IPS-18c (cell line): ENCODE results near the gene RRP9.
"Not testable (repeated sequence)": the region's sequence is repeated elsewhere in the genome, so short reads cannot be mapped to it uniquely, and the experiment has no call there.

Source experiments
- H3K4me3 ChIP-seq: 2 replicates; pipeline ENCODE4 v1.7.0; 2013; ENCODE audit warnings: low read depth, mild to moderate bottlenecking, low read length, moderate library complexity; ENCODE audit not compliant: insufficient read depth
- H3K9me3 ChIP-seq: one replicate; pipeline ENCODE4 v1.6.1; 2013; ENCODE audit warnings: mild to moderate bottlenecking, low read length, moderate library complexity; ENCODE audit not compliant: control insufficient read depth, insufficient read depth

The RRP9 gene

DNA sequence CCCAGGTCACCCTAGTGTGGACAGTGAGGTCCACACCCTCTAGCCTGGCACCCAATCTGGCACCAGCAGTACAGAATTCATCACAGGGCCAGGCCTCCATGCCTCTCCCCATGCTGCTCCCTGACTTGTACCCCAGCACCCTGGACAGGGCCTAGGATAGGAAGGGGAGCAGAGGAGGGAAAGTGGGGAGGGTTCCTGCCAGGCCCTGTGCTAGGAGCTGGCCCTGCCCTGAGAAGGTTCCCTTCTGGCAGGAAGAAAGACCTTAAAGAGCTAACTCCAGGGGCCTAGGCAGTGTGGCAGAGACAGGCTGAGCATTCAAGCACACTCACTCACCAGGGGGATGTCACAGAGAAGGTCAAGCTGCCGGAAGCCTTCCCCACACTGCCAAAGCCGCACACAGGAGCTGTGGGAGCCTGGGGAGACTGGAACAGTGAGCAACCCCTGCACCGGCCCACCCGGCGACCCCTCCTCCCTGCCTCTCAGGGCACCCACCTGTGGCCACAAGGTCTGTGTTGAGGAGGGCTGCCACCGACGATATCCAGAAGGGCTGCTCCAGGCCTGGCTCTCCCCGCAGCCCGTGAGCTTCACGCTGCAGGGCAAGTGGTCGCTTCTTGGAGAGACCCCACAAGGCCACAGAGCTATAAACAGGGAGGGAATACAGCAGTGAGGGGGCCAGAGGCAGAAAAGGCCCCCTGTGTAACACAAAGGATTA, 7.4 kb downstream of the RRP9 start:
- no peak overlapping the region for H3K4me3 ChIP-seq

DNA sequence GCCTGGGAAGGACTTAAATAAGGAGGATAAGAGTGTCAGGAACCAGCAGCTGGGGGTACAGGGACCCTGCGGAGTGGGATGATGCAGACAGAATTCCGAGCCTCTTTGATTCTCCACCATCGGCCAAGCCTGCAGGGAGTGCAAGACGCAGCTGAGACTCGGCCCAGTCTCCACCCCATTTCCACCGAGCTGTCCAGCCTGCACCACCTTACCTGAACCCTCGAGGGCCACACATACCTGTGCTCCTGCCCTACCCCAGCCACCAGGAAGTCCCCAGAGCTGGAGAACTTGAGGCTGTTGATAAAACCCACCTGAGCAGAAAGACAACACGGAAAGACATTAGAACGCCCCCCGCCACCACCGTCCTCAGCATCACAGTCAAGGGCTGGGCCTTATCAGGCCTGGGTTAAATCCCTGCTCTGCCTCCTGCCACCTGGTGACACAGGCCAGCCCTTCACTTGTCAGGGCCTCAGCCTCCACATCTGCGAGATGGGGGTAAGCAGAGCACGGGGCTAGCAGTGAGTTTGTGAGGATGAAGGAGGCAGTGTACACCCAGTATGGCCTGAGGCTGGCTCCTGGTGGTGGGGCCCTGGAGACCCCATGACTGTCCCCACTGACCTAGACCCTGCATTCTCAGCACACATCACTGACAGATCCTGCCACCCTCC, 8.1 kb downstream of the RRP9 start:
- no peak overlapping the region for H3K4me3 ChIP-seq
- H3K9me3 ChIP-seq: no peaks in the 10 kb centered on the region

More for the DNA sequence above, 7.4 kb downstream of the RRP9 start:
- no peaks in the 10 kb centered on the region for H3K9me3 ChIP-seq

DNA sequence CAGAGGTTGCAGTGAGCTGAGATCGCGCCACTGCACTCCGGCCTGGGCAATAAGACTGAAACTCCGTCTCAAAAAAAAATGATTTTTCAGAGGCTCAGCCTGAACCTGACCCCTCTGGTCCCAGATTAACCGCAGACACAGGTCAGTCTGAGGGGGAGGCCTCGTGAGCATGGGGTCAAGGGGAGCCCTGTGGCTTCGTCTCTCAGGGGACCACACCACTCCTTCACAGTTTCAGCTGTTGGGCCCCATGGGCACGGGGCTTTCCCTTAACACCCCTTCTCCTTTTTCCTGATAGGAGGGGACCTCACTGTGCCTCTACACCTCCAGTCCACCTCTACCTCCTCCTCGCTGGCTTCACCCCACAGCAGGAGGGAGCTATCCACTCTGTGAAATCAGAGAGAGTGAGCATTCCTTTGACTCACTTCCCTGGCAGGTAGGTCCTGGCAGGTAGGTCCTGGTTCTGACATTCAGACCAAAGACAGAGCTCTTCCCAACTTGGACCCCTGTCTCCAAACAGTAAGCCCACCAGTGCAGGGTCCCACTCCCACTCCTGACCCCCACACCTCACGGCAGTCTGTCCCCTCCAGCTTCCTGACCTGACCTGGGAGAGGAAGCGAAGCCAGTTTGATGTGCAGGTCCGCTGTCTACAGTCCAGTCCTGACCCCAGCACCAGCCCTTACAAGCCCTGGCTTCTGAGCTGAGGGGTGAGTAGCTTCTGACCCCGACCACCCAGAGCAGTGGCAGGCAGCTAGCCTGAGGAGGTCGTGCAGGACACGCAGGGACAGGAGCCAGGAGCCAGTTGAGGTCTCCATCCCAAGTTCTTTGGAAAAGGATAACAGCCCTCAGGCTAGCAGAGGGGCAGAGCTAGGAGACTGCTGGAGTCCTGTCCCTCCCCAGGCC, 9.0 kb downstream of the RRP9 start:
- no peak overlapping the region for H3K4me3 ChIP-seq
- no peaks in the 10 kb centered on the region for H3K9me3 ChIP-seq

DNA sequence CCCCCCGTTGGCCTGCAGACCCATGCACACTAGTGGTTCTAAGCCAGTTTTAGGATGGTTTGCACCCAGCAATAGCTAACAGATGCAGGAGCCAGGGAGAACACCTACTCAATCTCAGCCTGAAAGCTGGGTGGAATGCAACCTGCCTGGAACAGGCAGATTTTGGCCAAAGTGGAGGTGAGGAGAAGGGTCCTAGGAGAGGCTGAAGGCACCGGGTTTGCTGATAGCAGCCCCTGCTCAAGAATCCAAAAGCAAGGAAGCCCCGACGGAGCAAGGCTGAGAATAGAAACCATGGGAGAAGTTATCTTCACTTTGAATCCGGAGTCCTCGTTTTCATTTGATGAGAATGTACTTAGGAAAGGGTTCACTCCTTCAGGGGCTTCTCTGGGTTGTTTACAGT, 9.9 kb downstream of the RRP9 start:
- no peak overlapping the region for H3K4me3 ChIP-seq
- no peaks in the 10 kb centered on the region for H3K9me3 ChIP-seq

DNA sequence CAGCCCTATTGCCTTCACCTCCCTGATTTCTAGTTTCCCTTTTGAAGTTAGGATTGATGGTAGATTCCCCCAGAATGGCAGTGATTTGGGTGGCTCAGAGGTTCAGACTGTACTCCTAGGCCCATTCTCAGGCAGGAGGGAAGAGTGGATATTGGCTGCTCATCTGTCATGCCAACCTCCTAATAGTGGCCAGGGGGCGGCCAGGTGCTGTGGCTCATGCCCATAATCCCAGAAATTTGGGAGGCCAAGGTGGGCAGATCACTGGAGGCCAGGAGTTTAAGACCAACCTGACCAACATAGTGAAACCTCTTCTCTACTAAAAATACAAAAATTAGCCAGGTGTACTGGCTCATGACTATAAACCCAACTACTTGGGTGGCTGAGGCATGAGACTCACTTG, 11.3 kb downstream of the RRP9 start:
- no peak overlapping the region for H3K4me3 ChIP-seq
- no peaks in the 10 kb centered on the region for H3K9me3 ChIP-seq

DNA sequence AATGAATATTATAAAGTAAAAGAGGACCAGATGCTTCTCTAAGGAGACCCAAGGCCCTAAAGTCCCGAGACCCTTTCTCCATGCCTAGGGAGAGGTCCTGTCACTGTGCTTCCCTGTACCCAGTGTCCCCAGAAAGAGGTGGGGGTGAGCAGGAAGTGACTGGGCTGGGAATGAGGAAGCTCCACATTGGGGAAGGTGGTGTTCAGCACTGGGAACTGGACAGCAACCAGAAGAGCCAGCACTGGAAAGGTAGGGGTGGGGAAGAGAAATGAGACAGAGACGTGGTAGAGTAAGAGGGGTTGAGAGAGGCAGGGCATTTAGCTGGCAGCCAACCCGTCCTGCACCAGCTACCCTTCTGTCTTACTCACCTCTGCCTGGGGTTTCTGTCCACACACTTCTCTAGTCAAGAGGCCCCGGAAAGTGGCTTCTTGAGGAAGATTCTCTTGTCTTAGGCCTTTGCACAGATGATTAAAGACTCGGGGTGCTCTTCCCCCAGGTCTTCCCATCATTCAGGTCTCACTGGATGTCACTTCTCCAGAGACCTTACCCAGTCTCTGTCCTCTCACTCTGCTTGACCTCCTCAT, 12.2 kb downstream of the RRP9 start:
- H3K4me3 ChIP-seq: no peak overlapping the region

DNA sequence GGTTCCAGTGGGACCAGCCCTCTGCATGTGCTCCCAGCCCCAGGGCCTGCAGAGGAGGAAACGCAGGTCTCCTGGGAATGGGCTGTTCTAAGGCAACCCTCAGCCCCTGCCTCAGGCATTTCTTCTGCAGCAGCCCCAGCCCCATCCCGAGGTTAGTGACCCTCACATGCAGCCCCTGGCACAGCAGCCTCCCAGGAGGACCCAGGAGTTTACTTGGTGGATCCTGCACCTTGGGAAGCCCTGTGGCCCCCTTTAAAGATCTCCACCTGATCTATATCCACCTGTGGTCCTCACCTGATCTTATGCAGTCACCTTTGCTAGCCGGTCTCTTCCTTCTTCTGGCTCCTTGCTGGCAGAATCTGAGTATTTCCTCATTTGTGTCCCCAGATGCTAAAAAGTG, 12.7 kb downstream of the RRP9 start:
- H3K9me3 ChIP-seq, H3K4me3 ChIP-seq: not testable (repeated sequence)

More for the DNA sequence above, 12.2 kb downstream of the RRP9 start:
- H3K9me3 ChIP-seq: no peaks in the 10 kb centered on the region

DNA sequence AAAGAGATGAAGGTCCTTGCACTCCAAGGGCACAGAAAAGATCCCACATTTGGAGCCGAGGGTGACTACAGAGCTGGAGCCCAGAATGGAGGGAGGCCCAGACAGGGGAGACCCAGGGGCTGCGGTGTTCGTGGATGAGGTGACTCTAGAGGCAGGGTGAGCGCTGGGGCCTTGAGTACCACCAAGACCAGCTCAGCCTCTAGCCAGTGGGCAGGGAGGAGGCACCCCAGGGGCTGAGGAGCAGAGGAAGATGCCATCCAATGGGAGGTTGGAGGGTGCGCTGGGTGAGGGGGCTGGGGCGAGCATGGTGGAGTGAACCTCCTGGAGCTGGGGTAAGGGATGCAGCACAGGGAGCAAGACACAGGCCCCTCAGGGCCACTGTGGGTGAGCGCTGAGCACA, 13.3 kb downstream of the RRP9 start:
- Histone ChIP-seq H3K4me3 (no peak overlapping the region), H3K9me3 (no peaks in the 10 kb centered on the region)

DNA sequence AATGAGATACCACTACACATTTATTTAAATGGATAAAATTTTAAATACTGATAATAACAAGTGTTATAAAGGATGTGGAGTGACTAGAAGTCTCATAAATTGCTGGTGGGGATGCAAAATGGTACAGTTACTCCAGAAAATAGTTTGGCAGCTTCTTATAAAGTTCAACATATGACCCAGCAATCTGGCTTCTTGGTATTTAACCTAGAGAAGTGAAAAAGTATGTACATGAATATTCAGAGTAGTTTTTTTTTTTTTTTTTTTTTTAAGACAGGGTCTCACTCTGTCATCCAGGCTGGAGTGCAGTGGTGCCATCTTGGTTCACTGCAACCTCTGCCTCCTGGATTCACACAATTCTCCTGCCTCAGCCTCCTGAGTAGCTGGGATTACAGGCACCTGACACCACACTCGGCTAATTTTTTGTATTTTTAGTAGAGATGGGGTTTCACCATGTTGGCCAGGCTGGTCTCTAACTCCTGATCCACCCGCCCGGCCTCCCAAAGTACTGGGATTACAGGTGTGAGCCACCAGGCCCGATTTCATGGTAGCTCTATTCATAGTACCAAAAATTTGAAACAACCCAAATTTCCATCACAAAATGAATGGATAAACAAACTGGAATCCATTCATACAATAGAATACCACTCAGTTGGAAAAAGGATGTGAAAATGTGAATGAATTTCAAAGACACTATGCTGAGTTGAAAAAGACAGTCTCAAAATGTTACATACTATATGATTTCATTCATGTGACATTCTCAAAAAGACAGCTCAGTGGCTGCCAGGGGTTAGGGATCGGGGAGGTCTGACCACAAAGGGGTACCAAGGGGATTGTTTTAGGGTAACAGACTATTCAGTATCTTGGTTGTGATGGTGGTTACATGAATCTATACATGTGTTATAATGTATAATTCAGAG, 14.4 kb downstream of the RRP9 start:
- H3K4me3 ChIP-seq: no peak overlapping the region

DNA sequence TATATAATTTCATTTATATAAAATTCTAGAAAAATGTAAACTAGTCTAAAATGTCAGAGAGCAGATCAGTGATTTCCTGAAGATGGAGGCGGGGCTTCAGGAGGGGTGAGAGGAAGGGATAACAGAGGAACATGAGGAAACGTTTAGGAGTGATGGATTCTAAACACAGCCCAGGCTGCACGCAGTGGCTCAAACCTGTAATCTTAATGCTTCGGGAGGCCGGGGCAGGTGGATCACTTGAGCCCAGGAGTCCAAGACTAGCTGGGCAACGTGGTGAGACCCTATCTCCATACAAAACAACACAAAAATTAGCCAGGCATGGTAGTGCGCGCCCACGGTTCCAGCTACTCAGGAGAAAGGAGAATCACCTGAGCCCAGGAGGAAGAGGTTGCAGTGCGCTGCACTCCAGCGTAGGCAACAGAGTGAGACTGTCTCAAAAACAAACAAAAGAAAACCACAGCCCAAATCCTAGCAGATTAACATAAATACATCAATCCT, 20.6 kb downstream of the RRP9 start:
- H3K9me3 ChIP-seq: no peaks in the 10 kb centered on the region
- no peak overlapping the region for H3K4me3 ChIP-seq

More for the DNA sequence above, 14.4 kb downstream of the RRP9 start:
- H3K9me3 ChIP-seq: no peaks in the 10 kb centered on the region

DNA sequence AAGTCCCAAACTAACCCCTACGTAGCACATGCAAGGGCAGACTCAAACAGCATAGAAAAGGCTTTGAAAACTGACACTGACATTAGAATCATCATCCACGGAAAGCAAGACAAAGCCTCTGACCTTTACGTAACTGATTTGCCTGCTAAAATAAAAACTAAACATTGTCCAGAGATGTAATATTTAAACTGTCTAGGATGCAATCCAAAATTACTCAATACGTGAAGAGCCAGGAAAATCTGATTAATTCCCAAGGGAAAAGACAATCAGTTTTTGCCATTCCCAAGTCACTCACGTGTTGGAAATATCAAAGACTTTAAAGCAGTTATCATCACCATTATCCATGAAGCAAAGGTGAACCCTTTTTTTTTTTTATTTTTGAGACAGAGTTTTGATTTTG, 25.3 kb downstream of the RRP9 start:
- Histone ChIP-seq H3K4me3 (no peak overlapping the region), H3K9me3 (no peaks in the 10 kb centered on the region)

DNA sequence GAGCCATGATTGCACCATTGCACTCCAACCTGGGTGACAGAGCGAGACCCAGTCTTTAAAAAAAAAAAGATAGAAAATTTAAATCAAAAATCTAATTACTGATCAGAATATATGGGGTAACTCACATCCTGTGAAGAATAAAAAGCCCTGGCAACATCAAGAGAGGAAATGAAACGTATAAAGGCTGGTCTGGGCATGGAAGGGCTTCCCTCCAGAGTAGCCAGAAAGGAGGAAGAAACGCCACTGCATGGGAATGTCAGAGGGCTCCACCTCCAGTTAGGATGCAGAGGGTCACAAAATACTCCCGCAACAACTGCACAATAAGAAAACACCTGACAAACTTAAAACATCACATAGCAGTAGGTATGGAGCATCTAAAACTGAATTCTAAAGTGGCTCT, 33.7 kb downstream of the RRP9 start:
- no peak overlapping the region for H3K4me3 ChIP-seq
- H3K9me3 ChIP-seq: no peaks in the 10 kb centered on the region

DNA sequence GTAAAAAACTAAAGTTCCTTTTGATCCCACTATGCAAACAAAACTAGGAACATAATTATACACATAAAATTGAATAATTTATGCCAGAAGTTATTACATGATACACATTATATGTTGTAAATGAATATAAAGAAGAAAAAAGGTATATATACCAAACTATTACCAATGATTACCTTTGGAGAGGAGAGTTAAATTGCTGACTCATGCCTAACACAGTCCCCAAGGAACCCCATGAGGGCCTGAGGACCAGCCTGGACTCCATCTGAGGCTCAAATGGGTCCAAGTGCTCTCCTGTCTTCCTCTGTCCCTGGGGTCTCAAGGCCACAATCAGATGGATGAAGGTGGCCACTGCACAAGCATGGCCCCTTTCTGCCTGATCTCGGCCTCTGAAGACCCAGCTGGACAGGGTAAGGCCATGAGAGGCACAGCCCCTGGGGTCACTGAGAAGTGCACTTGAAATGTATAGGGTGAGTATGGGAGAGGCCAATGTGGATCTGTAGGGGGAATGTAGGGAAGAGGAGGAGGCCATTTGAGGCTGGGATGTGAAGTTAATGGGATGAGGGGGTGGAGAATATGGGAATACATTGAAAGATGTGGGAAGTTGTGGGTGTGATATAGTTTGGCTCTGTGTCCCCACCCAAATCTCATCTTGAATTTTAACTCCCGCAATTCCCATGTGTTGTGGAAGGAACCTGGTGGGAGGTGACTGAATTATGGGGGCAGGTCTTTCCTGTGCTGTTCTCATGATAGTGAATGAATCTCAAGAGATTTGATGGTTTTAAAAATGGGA, 37.5 kb downstream of the RRP9 start:
- Histone ChIP-seq H3K4me3 (no peak overlapping the region), H3K9me3 (no peaks in the 10 kb centered on the region)

DNA sequence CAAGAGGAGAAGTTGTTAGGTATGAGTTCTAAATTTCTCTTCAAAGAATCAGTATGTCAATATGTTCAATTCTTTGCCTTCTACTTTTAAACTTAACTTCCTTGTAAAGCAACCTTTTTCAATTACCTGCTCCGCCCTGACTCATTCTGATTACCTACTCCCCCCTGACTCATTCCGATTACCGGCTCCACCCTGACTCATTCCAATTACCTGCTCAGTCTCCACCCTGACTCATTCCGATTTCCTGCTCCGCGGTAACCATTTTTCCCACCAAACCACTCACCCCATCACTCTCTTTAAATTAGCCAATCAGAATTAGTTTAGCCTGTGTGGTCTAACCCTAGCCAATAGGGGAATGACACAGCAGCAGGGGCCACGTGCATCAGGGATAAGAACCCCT, 39.3 kb downstream of the RRP9 start:
- H3K4me3 ChIP-seq, H3K9me3 ChIP-seq: not testable (repeated sequence)

DNA sequence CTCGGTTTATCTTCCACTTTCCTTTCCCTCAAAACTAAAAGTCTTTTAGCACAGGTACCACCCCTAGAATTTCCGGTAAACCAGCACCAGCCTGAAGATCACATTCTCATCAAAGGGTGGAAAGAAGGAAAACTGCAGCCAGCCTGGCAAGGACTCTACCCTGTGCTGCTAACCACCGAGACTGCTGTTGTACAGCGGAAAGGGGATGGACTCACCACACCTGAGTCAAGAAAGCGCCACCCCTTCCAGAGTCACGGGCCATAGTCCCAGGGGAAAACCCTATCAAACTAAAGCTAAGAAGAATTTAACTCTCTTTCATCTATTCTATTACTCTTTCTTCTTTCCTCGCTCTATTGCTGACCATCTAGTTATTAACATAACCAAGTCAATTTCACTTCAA, 41.7 kb downstream of the RRP9 start:
- not testable (repeated sequence) for H3K4me3 ChIP-seq, H3K9me3 ChIP-seq

DNA sequence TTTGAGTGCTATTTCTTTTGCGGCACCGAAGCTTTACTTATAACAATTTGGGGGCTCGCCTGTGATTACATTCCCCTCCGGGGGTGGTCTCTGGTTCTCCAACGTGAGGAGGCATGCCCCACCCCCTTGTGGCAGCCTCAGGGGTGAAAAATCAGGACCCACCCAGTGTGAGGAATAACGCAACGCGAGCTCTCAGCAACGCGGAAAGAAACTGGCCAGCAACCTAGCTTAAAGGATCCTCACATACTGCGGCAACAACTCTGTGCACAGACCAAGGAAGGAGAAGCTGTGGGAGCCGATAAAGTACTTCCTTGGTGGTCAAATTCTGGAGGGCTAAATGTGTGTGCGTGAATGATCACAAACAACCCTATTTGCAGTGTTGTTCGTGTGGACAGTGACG, 44.3 kb downstream of the RRP9 start:
- Histone ChIP-seq H3K4me3 (no peak overlapping the region), H3K9me3 (no peaks in the 10 kb centered on the region)
